BJ (cell line): ENCODE measurements around the gene DLGAP1. TPM values are rescaled to one million over a fixed set of nuclear protein-coding genes. Genes with fewer than 3 reads are reported as not detected.

ENCODE experiments used
- CTCF ChIA-PET: fragments of 350-600 bp; formaldehyde crosslinking; extraction: SDS; loops from one replicate; lab custom pipeline; 2021; ENCODE audit warnings: antibody characterized with exemption, inconsistent platforms; lab: Yijun Ruan, JAX
- POLR2A ChIA-PET: fragments of 300-600 bp; sonication (Branson Sonifier 250); formaldehyde crosslinking; extraction: SDS; loops from one replicate; lab custom pipeline; 2021; ENCODE audit warnings: antibody characterized with exemption; lab: Charles Lee
- DNase-seq: peaks from one replicate; pipeline ENCODE4 v3.0.0-alpha.2; 2011; ENCODE audit warnings: low read depth
- H3K27me3 ChIP-seq: 2 replicates; pipeline ENCODE4 v1.6.0; 2011; ENCODE audit warnings: low read length; ENCODE audit not compliant: control insufficient read depth, insufficient read depth
- H3K36me3 ChIP-seq: 2 replicates; pipeline ENCODE4 v1.5.1; 2011; ENCODE audit warnings: low read length; ENCODE audit not compliant: control insufficient read depth, insufficient read depth
- H3K4me3 ChIP-seq: 2 replicates; pipeline ENCODE4 v1.5.1; 2011; ENCODE audit warnings: low read depth, mild to moderate bottlenecking, control low read depth, low read length
- polyA plus RNA-seq: library from polyadenylated mRNA; depleted of rRNA; stranded (reverse); fragments of >200 nt; gene quantifications from 2 replicates; pipeline ENCODE4 v1.2.3, GENCODE V29; 2011
- TF ChIP-seq, protein P1 (sequence below): IDR thresholded peaks from 2 replicates; pipeline ENCODE4 v1.5.1; 2011; ENCODE audit warnings: low read depth, mild to moderate bottlenecking, control low read depth, inconsistent platforms, low read length, moderate library complexity; ENCODE audit not compliant: insufficient read depth

Gene DLGAP1
- polyA plus RNA-seq, 1 experiment: 0.02 TPM

DNA sequence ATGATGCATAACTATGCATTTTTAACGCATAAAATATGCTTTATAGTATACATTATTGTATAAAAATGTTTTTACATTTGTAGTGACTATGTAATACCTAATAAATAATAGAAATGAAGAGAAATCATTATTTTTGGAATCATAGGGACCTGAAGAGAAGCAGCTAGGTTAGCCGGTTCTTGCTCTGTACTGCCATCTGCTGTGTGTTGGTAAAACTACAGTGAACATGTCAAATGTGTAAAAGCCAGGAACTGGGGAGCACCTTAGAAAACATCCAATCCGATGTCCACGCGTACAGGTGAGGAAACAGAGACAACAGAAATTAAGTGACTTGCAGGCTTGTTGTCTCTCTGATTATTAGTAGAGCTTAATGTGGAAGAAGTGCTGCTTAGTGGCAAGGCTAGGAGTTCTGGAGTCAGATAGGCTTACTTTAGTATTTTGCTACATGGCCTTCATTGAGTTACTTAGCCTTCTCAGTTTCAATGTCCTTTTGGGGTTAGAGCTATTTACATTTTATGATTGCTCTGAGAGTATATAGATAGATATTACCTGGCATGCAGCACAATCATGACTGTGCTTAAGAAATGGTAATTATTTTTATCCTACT lies 386.5 kb downstream of the DLGAP1 start:
- POLR2A ChIA-PET: no interaction called here
- CTCF ChIA-PET: interaction anchor here (0.5 to 1.3 kb wide), 7 partner anchors 11 to 378 kb away, joined by 3 to 5 read pairs (median 4); no protein-coding TSS in a partner anchor

GRCh38 chr18:4063545-4063944 lies 391.6 kb downstream of the DLGAP1 start:
- TF ChIP-seq, protein P1, sequence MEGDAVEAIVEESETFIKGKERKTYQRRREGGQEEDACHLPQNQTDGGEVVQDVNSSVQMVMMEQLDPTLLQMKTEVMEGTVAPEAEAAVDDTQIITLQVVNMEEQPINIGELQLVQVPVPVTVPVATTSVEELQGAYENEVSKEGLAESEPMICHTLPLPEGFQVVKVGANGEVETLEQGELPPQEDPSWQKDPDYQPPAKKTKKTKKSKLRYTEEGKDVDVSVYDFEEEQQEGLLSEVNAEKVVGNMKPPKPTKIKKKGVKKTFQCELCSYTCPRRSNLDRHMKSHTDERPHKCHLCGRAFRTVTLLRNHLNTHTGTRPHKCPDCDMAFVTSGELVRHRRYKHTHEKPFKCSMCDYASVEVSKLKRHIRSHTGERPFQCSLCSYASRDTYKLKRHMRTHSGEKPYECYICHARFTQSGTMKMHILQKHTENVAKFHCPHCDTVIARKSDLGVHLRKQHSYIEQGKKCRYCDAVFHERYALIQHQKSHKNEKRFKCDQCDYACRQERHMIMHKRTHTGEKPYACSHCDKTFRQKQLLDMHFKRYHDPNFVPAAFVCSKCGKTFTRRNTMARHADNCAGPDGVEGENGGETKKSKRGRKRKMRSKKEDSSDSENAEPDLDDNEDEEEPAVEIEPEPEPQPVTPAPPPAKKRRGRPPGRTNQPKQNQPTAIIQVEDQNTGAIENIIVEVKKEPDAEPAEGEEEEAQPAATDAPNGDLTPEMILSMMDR: no peak
- no peaks in the 10 kb centered on the region for H3K36me3 ChIP-seq
- POLR2A ChIA-PET: no interaction called here
- CTCF ChIA-PET: no interaction called here
- no peak for DNase-seq
- H3K27me3 ChIP-seq: no peaks in the 10 kb centered on the region
- H3K4me3 ChIP-seq: no peak overlapping the region

More for the DNA sequence above, 386.5 kb downstream of the DLGAP1 start:
- TF ChIP-seq, protein P1: peak; percentile 78
- no peaks in the 10 kb centered on the region for H3K36me3 ChIP-seq
- H3K27me3 ChIP-seq: no peaks in the 10 kb centered on the region
- no peak overlapping the region for H3K4me3 ChIP-seq
- DNase-seq: no peak

DNA sequence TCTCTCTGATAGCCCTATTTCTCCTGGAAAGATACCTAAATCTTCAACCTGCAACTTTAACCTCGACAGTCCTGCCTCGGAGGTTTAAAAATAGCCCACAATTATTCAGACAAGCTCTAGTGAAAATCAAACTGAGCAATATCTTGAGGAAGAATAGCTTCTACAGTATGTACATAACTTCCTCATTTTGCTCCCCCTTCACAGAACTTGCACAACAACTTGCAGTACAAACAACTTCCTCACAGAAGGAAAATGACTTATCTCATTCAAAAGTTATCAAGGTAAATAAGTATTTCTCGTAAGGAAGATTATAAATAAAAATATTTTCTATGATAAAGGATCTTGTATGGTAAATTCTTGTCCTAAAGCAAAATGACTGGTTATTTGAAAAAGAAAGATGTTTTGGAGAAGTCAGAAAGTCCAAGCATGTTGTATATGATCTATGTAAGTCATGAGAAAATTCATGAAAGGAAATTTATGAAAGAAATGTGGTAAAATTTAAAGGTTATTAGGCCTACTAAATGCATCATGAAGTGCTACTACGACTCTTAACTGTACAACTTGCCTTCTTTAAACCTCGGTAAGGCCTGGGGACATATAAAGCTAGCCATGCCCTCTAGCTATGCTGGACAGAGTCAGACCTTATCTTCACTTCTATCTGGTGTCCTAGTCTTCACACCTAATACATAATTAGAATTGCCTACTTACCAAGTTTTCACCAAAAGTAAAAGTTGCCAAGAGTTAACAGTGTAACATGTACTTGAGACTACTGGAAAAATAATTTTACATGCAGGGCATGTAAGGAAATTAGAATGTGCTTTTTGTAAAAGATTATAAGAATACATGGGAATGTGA lies 394.5 kb downstream of the DLGAP1 start:
- ChIA-PET CTCF (interaction anchor here (0.6 kb wide), 1 partner anchor 64 kb away, joined by 3 read pairs; no protein-coding TSS in a partner anchor), POLR2A (no interaction called here)
- Histone ChIP-seq H3K4me3 (no peak overlapping the region), H3K36me3 (no peaks in the 10 kb centered on the region), H3K27me3 (no peaks in the 10 kb centered on the region)
- no peak for DNase-seq
- TF ChIP-seq, protein P1: no peak

- no peaks in the 10 kb centered on the region for H3K27me3 ChIP-seq
- TF ChIP-seq, protein P1: no peak
- CTCF ChIA-PET: no interaction called here
- DNase-seq: no peak
- H3K4me3 ChIP-seq: no peak overlapping the region
- no peaks in the 10 kb centered on the region for H3K36me3 ChIP-seq
- POLR2A ChIA-PET: no interaction called here
Observed at GRCh38 chr18:4058179-4058578, 396.9 kb downstream of the DLGAP1 start.

DNA sequence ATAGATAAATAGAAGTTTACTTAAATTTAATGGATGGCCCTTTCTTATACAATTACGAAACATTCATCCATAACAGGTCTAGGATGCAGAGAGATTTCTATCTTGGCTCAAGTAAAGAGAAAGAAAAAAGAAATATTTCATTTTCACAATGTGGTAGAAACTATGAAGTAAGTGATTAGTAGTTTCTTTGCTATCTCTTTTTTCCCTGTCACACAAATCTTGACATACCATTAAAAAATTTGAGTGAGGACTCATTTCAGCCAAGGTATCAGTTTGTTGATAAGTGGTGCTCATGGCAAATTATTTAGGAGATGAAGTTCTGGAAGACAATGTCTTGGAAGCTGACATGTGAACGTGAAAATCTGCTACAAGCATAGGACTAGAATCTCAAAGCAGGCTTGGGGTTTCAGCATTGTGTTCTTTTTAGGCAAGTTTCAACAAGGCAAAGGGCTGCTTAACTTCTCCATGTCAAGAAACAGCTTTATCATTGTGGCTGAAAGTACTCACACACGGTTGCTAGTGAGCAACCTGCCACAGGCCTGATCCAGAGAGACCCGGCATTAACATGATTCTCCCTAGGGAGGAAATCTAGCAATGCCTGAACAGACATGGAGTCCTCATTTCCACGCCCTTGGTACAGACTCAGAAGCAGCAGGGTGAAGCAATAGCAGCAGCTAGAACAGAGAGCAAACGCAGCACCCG lies 414.6 kb downstream of the DLGAP1 start:
- ChIA-PET CTCF (no interaction called here), POLR2A (no interaction called here)
- H3K4me3 ChIP-seq: no peak overlapping the region
- TF ChIP-seq, protein P1: no peak
- no peaks in the 10 kb centered on the region for H3K36me3 ChIP-seq
- no peaks in the 10 kb centered on the region for H3K27me3 ChIP-seq
- DNase-seq: no peak
